NCI-H1694 (cell line): ENCODE data around the gene IQSEC3.
"Not testable (repeated sequence)": the region's sequence is repeated elsewhere in the genome, so short reads cannot be mapped to it uniquely, and the experiment has no call there.

Experiments
- DNase-seq: peaks from one replicate; lab custom pipeline; 2025; lab: John Stamatoyannopoulos, UW

The IQSEC3 gene

DNA sequence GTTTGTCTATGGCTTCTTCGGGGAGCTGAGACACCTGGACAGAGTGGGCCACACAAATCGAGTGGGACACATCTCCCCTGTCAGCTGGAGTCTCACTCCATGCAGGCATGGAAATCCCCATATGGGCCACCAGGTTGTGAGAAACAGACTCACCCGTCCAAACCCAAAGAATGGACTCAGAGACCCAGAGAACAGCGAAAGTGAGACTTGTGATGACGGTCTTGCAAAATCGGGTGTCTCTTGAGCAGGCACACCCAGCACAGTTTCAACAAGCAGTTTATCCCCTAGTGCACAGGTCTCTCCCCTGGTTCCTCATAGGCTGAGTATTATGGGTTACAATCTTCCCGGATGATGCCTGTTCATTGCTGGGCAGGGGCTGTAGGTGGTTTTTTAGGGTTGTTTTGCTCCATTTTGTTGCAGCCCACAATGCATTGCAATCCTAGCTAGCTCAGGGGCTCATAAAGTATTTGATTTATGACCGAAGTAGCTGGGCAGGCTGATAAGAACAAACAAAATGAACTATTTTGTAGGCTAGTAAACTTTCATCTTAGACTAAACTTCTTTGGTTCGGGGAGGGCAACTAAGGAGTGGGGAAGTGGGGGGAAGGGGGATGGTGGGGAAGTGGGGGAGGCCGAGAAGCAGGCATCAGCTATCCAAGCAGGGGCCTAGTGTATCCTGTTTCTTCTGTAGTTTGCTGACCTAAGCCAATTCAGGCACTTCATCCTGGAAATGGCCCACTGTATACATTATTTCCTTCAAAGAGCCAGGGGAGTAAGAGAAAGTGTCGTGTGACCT lies 45.3 kb downstream of the IQSEC3 start:
- DNase-seq, result no peak

DNA sequence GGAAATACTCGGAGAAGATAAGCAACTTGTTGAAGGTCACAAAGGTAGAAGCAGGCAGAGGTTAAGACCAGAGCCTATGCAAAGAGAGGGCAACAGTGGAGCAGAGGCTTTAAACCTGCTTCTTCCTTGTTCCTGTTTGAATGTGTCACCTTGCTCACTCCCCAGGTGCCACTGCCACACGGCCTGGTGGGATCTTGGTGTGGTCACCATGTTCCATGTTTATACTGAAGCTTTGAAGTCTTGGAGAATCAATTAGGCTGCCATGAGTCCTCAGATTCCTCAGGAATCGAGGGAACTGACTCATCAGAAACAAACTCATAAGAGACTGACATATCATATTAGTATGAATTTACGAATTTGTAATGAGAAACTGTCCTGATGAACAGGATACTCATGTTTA lies 46.8 kb downstream of the IQSEC3 start:
- DNase-seq, result no peak

DNA sequence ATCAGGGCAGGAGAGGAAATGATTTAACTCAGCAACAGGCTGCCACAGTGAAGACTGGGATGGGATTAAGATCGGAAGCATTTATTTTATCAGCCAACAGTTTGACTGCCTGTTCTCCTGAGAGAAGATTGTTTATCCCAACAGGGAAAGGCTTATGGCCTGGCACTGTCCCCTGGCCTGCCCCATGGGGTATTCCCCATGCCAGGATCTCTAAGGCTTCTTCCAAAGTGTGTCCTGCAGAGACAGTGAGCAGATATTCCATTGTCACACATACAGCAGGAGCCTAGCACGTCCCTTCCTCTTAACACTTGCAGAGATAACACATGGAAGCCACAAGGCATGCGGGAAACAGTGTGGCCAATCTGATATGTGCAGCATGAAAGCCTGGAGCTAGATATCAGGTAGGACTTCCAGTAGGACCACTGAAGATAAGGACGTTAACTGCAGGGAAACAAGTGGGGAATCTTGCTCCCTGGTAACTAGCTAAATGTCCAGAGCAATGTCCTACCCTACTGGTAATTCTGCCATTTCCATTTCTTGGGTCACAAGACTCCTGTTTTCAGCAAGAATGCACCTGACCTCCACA lies 48.2 kb downstream of the IQSEC3 start:
- DNase-seq, result no peak

GRCh38 chr12:115518-115917 lies 49.0 kb downstream of the IQSEC3 start:
- no peak for DNase-seq

DNA sequence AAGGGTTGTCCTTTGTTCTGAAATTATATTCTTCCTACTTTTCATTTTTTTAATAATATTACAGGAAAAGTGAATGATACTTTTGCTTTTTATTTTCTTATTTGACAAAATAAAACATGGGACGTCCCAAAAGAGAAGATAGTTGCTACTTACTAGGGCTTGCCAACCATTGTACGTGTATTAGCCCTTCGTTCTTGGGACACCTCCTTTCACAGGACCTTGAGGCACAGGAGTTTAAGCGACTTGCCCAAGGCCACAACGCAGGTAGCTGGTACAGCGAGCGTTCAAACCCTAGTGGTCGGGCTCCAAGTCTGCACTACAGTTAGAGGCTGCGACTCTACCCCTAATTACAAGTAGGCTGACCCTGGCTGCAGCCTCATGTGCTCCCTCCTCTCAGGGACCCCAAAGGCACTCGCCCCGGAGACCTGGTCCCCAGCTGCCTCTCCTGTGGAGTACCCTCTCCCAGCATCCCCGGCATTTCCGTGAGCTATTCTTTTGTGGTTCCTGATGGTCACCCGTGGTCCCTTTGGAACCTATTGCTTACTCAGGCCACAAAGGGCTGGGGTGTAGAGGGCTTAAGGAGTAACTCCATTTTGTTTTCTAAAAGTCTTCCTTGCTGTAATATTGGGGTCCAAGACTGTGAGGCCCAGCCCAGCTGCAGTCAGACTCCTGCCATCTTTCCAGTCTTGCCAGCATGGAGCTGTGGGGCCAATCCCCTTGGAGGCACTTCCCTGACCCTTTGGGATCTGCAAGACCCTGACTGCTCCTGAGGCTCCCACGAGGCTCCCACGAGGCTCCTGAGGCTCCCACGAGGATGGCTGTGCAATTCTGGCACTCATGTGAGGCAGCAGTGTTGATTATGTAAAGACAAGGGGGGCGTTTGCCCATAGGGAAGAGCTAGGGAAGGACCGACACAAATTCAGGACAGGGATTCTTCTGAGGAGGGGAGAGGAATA lies 49.7 kb downstream of the IQSEC3 start:
- DNase-seq, result no peak

GRCh38 chr12:117311-117710 lies 50.7 kb downstream of the IQSEC3 start:
- DNase-seq, result no peak

- DNase-seq, result no peak
These were observed 51.3 kb downstream of the IQSEC3 start for GRCh38 chr12:117816-118345.

- no peak for DNase-seq
These were observed 52.0 kb downstream of the IQSEC3 start for GRCh38 chr12:118591-118990.

- no peak for DNase-seq
These were observed 54.4 kb downstream of the IQSEC3 start for GRCh38 chr12:120951-121350.

DNA sequence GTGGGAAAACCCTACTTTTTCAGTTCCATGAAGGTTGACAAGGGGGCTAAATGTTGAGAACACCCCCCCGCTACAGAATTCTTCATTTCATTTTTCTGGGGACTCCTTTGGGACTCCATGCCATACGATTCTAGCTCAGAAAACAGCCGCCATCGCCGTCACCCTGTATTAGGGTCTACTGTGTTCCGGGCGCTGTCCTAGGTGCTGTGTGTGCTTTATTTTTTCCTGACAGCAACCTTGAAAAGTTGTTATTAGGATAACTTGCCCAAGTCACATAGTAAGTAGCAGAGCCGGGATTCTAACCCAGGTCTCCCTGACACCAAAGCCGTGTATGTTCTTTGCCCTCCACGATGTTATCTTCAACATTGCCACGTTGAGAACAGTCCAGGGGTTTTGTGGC lies 55.1 kb downstream of the IQSEC3 start:
- no peak for DNase-seq

DNA sequence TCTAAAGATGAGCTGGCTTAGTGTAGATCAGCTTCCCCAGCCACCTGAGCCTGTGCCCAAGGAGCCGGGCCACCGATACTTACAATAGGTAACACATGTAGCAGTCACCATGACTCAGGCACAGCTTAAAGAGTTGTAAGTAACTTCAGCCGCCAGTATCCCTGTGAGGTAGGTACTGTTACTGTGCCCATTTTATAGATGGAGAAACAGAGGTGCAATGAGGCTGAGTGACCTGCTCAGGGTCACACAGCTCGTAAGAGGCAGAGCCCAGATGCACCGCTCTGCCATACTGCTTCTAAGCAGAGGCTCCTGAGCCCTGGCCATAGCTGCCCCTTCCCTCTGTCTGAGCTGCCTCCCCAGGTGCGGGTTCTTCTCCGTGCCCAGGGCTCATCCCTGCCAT lies 58.5 kb downstream of the IQSEC3 start:
- no peak for DNase-seq

DNA sequence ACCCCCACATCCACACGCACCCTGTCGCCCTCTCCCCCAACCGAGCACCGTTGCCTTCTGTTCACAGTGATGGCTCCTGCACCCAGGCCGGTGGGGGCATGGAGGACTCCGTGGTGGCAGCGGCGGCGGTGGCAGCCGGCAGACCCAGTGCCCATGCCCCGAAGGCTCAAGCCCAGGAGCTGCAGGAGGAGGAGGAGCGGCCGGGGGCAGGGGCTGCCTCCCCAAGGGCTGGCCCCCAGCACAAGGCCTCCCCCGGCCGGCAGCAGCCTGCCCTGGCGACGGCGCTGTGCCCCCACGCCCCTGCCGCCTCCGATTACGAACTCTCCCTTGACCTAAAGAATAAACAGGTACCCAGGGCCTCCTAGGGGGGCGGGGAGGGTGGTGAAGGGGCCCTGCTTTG lies 59.0 kb downstream of the IQSEC3 start:
- DNase-seq, result no peak

- no peak for DNase-seq
These were observed 61.5 kb downstream of the IQSEC3 start for GRCh38 chr12:128079-128478.

- no peak for DNase-seq
These were observed 62.4 kb downstream of the IQSEC3 start for GRCh38 chr12:129001-129400.

DNA sequence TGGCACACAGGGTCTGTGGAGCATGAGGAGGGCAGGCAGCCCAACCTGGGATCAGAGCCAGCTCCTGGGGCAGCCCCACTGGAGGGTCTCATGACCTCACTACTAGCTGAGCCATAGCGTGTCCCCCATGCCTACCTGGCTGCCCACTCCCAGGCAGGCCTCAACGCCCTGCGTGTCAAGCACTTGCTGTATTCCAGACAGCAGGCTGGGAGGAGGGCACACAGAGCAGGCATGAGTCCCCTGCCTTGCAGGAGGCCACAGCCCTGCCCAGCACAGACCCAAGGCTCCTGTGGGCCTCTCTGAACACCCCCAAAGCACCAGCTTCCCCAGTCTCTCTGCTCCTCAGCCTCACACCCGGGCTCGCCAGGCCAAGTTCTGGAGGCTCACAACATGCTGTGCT lies 64.0 kb downstream of the IQSEC3 start:
- no peak for DNase-seq

- no peak for DNase-seq
These were observed 64.4 kb downstream of the IQSEC3 start for GRCh38 chr12:131008-131407.

- no peak for DNase-seq
These were observed 65.3 kb downstream of the IQSEC3 start for GRCh38 chr12:131732-132495.

DNA sequence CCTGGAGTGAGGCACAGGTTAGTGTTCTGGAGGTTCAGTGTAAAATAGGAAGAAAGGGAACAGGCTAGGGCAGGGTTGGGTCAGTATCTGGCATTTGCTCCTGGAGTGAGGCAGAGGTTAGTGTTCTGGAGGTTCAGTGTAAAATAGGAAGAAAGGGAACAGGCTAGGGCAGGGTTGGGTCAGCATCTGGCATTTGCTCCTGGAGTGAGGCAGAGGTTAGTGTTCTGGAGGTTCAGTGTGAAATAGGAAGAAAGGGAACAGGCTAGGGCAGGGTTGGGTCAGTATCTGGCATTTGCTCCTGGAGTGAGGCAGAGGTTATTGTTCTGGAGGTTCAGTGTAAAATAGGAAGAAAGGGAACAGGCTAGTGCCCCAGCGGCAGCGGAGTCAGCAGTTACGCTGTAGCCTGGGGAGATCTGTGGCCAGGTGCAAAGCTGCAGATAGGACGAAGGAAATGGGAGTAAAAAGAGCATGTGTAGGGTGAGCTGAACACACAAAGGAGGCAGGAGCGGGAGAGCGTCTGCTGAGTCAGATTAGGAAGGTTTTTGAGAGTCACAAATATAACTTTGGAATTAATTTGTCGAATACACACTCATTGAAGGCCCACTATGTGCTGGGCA lies 67.2 kb downstream of the IQSEC3 start:
- DNase-seq, result not testable (repeated sequence)

DNA sequence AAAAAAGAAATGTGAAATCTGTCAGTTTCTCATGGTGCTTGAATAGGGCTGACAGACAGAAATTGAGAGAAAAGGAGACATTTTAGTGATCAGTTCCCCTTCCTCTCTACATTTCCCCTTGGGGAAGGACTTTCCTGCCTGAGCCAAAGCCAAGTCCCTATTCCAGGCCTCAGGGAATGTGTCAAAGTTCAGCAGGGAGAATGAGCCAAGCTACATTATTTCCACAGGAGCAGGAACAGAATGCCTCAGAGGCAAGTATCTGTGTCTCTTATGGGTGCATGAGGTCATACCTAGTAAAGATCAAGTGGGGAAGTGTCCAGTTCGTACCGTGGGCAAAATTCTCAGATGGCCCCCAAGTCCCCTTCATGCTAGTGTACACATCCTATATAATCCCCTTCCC lies 68.6 kb downstream of the IQSEC3 start:
- no peak for DNase-seq

DNA sequence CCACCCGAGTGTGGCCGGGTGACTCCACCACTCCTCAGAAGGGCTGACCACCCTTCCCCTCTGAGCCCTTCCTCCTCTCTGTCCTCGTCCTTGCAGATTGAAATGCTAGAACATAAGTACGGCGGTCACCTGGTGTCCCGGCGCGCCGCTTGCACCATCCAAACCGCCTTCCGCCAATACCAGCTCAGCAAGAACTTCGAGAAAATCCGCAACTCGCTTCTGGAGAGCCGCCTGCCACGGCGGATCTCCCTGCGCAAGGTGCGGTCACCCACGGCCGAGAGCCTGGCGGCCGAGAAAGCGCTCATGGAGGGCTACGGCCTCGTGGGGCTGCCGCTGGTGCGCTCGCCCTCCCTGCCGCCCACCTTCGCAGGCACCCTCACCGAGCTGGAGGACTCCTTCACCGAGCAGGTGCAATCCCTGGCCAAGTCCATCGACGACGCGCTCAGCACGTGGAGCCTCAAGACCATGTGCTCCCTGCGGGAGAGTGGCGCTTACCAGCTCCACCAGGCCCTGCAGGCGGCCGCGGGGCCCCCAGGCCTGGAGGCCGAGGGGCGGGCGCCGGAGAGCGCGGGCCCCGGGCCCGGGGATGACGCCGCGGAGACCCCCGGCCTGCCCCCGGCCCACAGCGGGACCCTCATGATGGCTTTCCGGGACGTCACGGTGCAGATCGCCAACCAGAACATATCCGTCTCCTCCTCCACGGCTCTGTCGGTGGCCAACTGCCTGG lies 71.8 kb downstream of the IQSEC3 start:
- no peak for DNase-seq
